Fibroblast of lung (primary cell): ENCODE data around the gene CDIP1.

Experiments
- CTCF ChIP-seq, 2 donors: IDR thresholded peaks in 1 of 2; conservative IDR thresholded peaks in 1 of 2; 1 replicate in 1 of 2; 2 replicates in 1 of 2; pipeline ENCODE4 v1.5.1; 2011 to 2012; ENCODE audit warnings: low read length in 2 of 2, control low read depth in 1 of 2, inconsistent platforms in 1 of 2, low read depth in 1 of 2, mild to moderate bottlenecking in 1 of 2
- EZH2 ChIP-seq: IDR thresholded peaks from 2 replicates; pipeline ENCODE4 v1.5.1; 2012; ENCODE audit warnings: low read length, control low read depth, mild to moderate bottlenecking; ENCODE audit errors: missing control alignments

GRCh38 chr16:4525069-4525468, 13.5 kb downstream of the CDIP1 start:
- TF ChIP-seq CTCF (conservative IDR thresholded peaks at IDR 0.05 in 1 of 2, IDR thresholded peaks at IDR 0.05 in 1 of 2; ENCODE audit: low read depth in 1 of 2, low read length in 2 of 2) (no peak), EZH2 (no peak)
